Thoracic aorta (tissue), 2 donors: ENCODE data around the gene GUCY1A1. TPM values are rescaled to one million over a fixed set of nuclear protein-coding genes. Genes with fewer than 3 reads are reported as not detected.

ENCODE experiments used
- ATAC-seq: fragments of 150-250 bp; one replicate; pipeline ENCODE4 v1.8.0; 2017; ENCODE audit warnings: low read depth; ENCODE audit not compliant: insufficient number of reproducible peaks, low FRiP score
- DNase-seq: peaks from one replicate; pipeline ENCODE4 v3.0.0-alpha.2; 2020; ENCODE audit warnings: low spot score
- H3K27ac ChIP-seq, 2 donors: fragments of 200-600 bp; sonication (generic); 1 replicate in 1 of 2; 2 replicates in 1 of 2; pipeline ENCODE4 v1.5.1; 2016; ENCODE audit warnings: mild to moderate bottlenecking in 2 of 2, moderate library complexity in 2 of 2
- H3K27me3 ChIP-seq: fragments of 200-600 bp; sonication (generic); replicated peaks from 2 replicates; pipeline ENCODE4 v1.6.0; 2016; ENCODE audit warnings: mild to moderate bottlenecking; ENCODE audit not compliant: insufficient read depth
- H3K36me3 ChIP-seq: fragments of 200-600 bp; sonication (generic); one replicate; pipeline ENCODE4 v1.5.1; 2016
- H3K4me1 ChIP-seq, 2 donors: fragments of 200-600 bp; sonication (generic); 1 replicate in 1 of 2; 2 replicates in 1 of 2; pipeline versions ENCODE4 v1.5.1 to v1.6.0; 2016; ENCODE audit warnings: low read depth in 2 of 2, mild to moderate bottlenecking in 1 of 2; ENCODE audit not compliant: control insufficient read depth in 1 of 2
- H3K4me3 ChIP-seq: fragments of 200-600 bp; sonication (generic); 2 replicates; pipeline ENCODE4 v1.5.1; 2016; ENCODE audit warnings: mild to moderate bottlenecking
- H3K9me3 ChIP-seq: fragments of 200-600 bp; sonication (generic); 2 replicates; pipeline ENCODE4 v1.5.1; 2016
- total RNA-seq, 2 donors: library from RNA; depleted of rRNA; stranded (reverse); fragments of >200 nt; gene quantifications; one replicate each; pipeline versions ENCODE4 v1.1.0 to v1.2.3, GENCODE V29; 2016
- TF ChIP-seq, protein P1 (sequence below): fragments of 200-600 bp; sonication (generic); IDR thresholded peaks from one replicate; pipeline ENCODE4 v1.5.1; 2019; ENCODE audit warnings: antibody characterized with exemption

Gene GUCY1A1
- total RNA-seq, 2 donors from 2014 or later, result 110 to 135 TPM

- no peak overlapping the region for H3K4me3 ChIP-seq
- no peaks in the 10 kb centered on the region for H3K27me3 ChIP-seq
- ATAC-seq (no peak), DNase-seq (no peak)
- TF ChIP-seq, protein P1, sequence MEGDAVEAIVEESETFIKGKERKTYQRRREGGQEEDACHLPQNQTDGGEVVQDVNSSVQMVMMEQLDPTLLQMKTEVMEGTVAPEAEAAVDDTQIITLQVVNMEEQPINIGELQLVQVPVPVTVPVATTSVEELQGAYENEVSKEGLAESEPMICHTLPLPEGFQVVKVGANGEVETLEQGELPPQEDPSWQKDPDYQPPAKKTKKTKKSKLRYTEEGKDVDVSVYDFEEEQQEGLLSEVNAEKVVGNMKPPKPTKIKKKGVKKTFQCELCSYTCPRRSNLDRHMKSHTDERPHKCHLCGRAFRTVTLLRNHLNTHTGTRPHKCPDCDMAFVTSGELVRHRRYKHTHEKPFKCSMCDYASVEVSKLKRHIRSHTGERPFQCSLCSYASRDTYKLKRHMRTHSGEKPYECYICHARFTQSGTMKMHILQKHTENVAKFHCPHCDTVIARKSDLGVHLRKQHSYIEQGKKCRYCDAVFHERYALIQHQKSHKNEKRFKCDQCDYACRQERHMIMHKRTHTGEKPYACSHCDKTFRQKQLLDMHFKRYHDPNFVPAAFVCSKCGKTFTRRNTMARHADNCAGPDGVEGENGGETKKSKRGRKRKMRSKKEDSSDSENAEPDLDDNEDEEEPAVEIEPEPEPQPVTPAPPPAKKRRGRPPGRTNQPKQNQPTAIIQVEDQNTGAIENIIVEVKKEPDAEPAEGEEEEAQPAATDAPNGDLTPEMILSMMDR, result no peak
- H3K4me1 ChIP-seq, result no peaks in the 10 kb centered on the region
- peaks cover 28% of the 10 kb centered on the region for H3K36me3 ChIP-seq
- H3K27ac ChIP-seq, result no peak overlapping the region
- no peaks in the 10 kb centered on the region for H3K9me3 ChIP-seq
These were observed 47.3 kb downstream of the GUCY1A1 start for GRCh38 chr4:155713911-155714310.

DNA sequence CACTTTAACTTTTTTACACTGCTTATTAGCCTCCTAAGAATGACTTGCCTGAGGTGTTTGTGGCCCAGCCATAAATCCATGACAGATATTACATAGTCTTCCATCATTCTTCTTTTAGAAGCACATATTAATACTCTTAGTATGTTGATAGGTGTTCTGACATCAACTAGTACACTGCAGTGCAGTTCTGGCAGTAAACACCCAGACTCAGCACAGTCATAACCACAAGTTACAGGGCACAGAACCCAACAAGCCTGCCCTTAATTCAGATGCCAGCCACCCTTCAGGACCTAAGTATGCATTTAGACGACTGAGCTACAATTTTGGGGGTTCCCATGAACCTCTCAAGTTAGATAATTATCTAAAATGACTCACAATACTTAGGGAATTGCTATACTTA is 55.7 kb downstream of the GUCY1A1 start:
- TF ChIP-seq, protein P1, result no peak

DNA sequence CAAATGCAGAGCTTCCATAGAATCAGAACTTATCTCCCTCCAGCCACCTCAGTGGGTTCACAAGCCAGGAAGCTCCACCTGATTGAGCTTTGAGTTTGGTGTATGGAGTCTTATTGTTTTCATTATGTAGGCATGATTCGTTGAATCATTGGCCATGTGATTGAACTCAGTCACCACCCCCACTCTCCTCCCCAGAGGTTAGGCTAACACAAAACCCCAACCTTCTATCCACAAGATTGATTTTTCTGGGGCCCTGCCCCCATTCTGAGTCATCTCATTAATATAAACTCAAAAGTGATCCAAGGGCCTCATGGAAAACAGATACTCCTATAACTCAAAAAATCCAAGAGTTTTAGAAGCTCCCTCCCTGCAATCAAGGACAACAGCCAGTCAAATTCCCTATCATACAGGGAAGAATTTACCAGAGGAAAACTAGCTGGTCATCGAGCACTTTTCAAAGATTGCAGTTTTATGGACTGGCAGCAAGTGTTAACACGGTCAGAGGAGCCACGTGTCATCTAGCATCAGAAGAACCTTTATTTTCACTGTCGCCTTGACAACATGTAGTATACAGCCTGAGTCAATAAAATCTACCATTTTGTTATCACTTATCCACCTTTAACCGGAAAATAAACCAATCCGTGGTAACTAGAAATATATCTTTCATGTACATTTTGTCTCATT is 56.3 kb downstream of the GUCY1A1 start:
- Histone ChIP-seq H3K27me3 (no peaks in the 10 kb centered on the region), H3K27ac (no peak overlapping the region), H3K9me3 (no peaks in the 10 kb centered on the region), H3K36me3 (peaks cover 12% of the 10 kb centered on the region), H3K4me3 (no peak overlapping the region), H3K4me1 (no peaks in the 10 kb centered on the region)
- no peak for DNase-seq
- TF ChIP-seq, protein P1, result no peak
- no peak for ATAC-seq

More for the DNA sequence above, 55.7 kb downstream of the GUCY1A1 start:
- Histone ChIP-seq H3K27ac (no peak overlapping the region), H3K4me3 (no peak overlapping the region), H3K27me3 (no peaks in the 10 kb centered on the region), H3K9me3 (no peaks in the 10 kb centered on the region), H3K36me3 (peaks cover 12% of the 10 kb centered on the region), H3K4me1 (no peaks in the 10 kb centered on the region)
- ATAC-seq (no peak), DNase-seq (no peak)

DNA sequence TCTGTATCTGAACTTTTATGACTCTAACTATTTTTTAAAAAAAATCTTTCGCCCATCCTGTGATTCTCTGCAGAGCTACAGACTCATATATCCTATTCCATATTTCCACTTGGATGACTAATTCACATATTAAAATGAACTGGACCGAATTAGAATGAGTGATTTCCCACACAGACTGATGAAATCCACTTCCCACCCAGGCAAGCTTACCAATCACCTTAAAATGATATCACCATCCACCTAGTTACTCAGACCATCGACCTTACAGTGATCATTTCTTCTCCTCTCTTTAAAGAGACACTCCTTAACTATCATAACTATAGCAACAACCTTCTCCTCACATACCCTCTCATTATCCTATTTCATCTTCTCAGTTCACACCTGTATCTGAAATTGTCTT is 58.1 kb downstream of the GUCY1A1 start:
- Histone ChIP-seq H3K9me3 (no peaks in the 10 kb centered on the region), H3K4me3 (no peak overlapping the region), H3K4me1 (no peaks in the 10 kb centered on the region), H3K27me3 (no peaks in the 10 kb centered on the region), H3K36me3 (peaks cover 12% of the 10 kb centered on the region), H3K27ac (no peak overlapping the region)
- ATAC-seq (no peak), DNase-seq (no peak)
- TF ChIP-seq, protein P1, result no peak

DNA sequence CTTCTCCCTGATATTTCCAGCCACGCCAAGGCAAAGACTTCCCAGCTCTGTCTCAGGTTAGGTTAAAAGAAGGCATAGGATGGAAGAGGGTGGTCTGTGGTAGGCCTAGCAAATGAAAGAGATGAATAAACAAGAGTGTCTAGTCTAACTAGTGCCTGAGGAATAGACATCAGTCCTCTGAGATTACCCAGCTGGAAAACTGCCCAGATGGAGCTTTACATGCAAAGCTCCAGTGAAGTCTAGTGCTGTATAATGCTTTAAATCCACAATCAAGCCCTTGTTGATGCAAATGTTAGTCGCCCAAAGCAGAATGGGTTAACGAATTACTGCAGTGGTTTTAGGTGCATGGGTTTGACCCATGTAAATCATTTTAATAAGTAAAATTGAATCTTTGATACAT is 67.4 kb downstream of the GUCY1A1 start:
- H3K36me3 ChIP-seq, result no peaks in the 10 kb centered on the region
- no peak overlapping the region for H3K4me3 ChIP-seq
- H3K27ac ChIP-seq, result no peak overlapping the region
- no peaks in the 10 kb centered on the region for H3K9me3 ChIP-seq
- no peak for ATAC-seq
- DNase-seq, result no peak
- TF ChIP-seq, protein P1, result no peak
- H3K27me3 ChIP-seq, result no peaks in the 10 kb centered on the region
- peaks cover 3 to 7% of the 10 kb centered on the region in 2 donors for H3K4me1 ChIP-seq
